IPS DF 4.7 (cell line): ENCODE results near the gene METTL9.

Experiments
- DNase-seq: peaks from one replicate; pipeline ENCODE4 v3.0.0-alpha.2; 2013; ENCODE audit warnings: low spot score; ENCODE audit errors: extremely low read depth

METTL9 gene

GRCh38 chr16:21703589-21704174 lies 104.3 kb downstream of the METTL9 start:
- DNase-seq: no peak

GRCh38 chr16:21704266-21704665 lies 104.9 kb downstream of the METTL9 start:
- no peak for DNase-seq

GRCh38 chr16:21704733-21705132 lies 105.4 kb downstream of the METTL9 start:
- no peak for DNase-seq
